Activated T-cell treated with anti-CD3 and anti-CD28 coated beads, Interleukin-2, amount 50 U/mL, for 1 hour (primary cell): Measurements from ENCODE around the gene CSRP3.

Experiments used
- DNase-seq: peaks from one replicate; pipeline ENCODE4 v3.0.0-alpha.2; 2020

Gene CSRP3

GRCh38 chr11:19225123-19225522 is 23.3 kb upstream of the CSRP3 start:
- no peak for DNase-seq

GRCh38 chr11:19220903-19221724 is 19.3 kb upstream of the CSRP3 start:
- no peak for DNase-seq

GRCh38 chr11:19218786-19219460 is 17.1 kb upstream of the CSRP3 start:
- no peak for DNase-seq

- DNase-seq = no peak
Measured at GRCh38 chr11:19218216-19218615, 16.4 kb upstream of the CSRP3 start.

- no peak for DNase-seq
Measured at GRCh38 chr11:19216709-19217374, 15.1 kb upstream of the CSRP3 start.

- no peak for DNase-seq
Measured at GRCh38 chr11:19216021-19216420, 14.2 kb upstream of the CSRP3 start.

- no peak for DNase-seq
Measured at GRCh38 chr11:19209617-19210370, 8.0 kb upstream of the CSRP3 start.

- no peak for DNase-seq
Measured at GRCh38 chr11:19208959-19209546, 7.3 kb upstream of the CSRP3 start.

GRCh38 chr11:19208181-19208580 is 6.4 kb upstream of the CSRP3 start:
- DNase-seq = no peak

- no peak for DNase-seq
Measured at GRCh38 chr11:19204836-19205235, 3.1 kb upstream of the CSRP3 start.

- DNase-seq = no peak
Measured at GRCh38 chr11:19200410-19201201, 1.2 kb downstream of the CSRP3 start.

- DNase-seq = no peak
Measured at GRCh38 chr11:19199771-19200170, 2.0 kb downstream of the CSRP3 start.

GRCh38 chr11:19199048-19199447 is 2.7 kb downstream of the CSRP3 start:
- no peak for DNase-seq

- no peak for DNase-seq
Measured at GRCh38 chr11:19196432-19196831, 5.4 kb downstream of the CSRP3 start.

GRCh38 chr11:19194620-19195308 is 7.0 kb downstream of the CSRP3 start:
- no peak for DNase-seq

GRCh38 chr11:19193916-19194315 is 7.9 kb downstream of the CSRP3 start:
- no peak for DNase-seq

- no peak for DNase-seq
Measured at GRCh38 chr11:19191530-19192169, 10.1 kb downstream of the CSRP3 start.

GRCh38 chr11:19187833-19188258 is 13.9 kb downstream of the CSRP3 start:
- no peak for DNase-seq

- DNase-seq = no peak
Measured at GRCh38 chr11:19187114-19187832, 14.5 kb downstream of the CSRP3 start.

GRCh38 chr11:19185516-19186052 is 16.2 kb downstream of the CSRP3 start:
- DNase-seq = no peak
